SKM-1 treated with dmso at 0.1 percent for 144 hours (cell line): Measurements from ENCODE around the gene AMN.

Source experiments
- DNase-seq: peaks from one replicate; lab custom pipeline; 2025; ENCODE audit not compliant: unreplicated experiment; lab: John Stamatoyannopoulos, UW

AMN gene

GRCh38 chr14:102898776-102899515 lies 23.5 kb upstream of the AMN start:
- DNase-seq = no peak

- no peak for DNase-seq
Measured at GRCh38 chr14:102899516-102899900, 23.0 kb upstream of the AMN start.

GRCh38 chr14:102900631-102901571 lies 21.6 kb upstream of the AMN start:
- DNase-seq = no peak

GRCh38 chr14:102901633-102902032 lies 20.8 kb upstream of the AMN start:
- peak; percentile 17 for DNase-seq

- no peak for DNase-seq
Measured at GRCh38 chr14:102902086-102902485, 20.4 kb upstream of the AMN start.

GRCh38 chr14:102902523-102903247 lies 19.8 kb upstream of the AMN start:
- no peak for DNase-seq

- DNase-seq = no peak
Measured at GRCh38 chr14:102903248-102903888, 19.1 kb upstream of the AMN start.

- DNase-seq = no peak
Measured at GRCh38 chr14:102903889-102904512, 18.5 kb upstream of the AMN start.

GRCh38 chr14:102905116-102906108 lies 17.1 kb upstream of the AMN start:
- no peak for DNase-seq

- DNase-seq = no peak
Measured at GRCh38 chr14:102906616-102907302, 15.7 kb upstream of the AMN start.

- DNase-seq = no peak
Measured at GRCh38 chr14:102907303-102907844, 15.1 kb upstream of the AMN start.

- no peak for DNase-seq
Measured at GRCh38 chr14:102907980-102908730, 14.3 kb upstream of the AMN start.

GRCh38 chr14:102908766-102909455 lies 13.6 kb upstream of the AMN start:
- DNase-seq = no peak

- no peak for DNase-seq
Measured at GRCh38 chr14:102909462-102909861, 13.0 kb upstream of the AMN start.

- no peak for DNase-seq
Measured at GRCh38 chr14:102909911-102910310, 12.6 kb upstream of the AMN start.

GRCh38 chr14:102910442-102910841 lies 12.0 kb upstream of the AMN start:
- DNase-seq = no peak

- DNase-seq = no peak
Measured at GRCh38 chr14:102911541-102911951, 10.9 kb upstream of the AMN start.
